Measurements from ENCODE around the gene ELK3.

GRCh38 chr12:96198965-96199364 is 4.8 kb downstream of the ELK3 start:
- no peak for TF ChIP-seq CTCF (IDR thresholded peaks at IDR 0.05; ENCODE audit: borderline replicate concordance, extremely low read depth, low read length, poor library complexity, severe bottlenecking)
- no peak for TF ChIP-seq EZH2 (IDR thresholded peaks at IDR 0.05; ENCODE audit: borderline replicate concordance, low read depth, low read length, severe bottlenecking)
